GM04504 (cell line): ENCODE measurements around the gene GSKIP.
"Not testable (repeated sequence)": the region's sequence is repeated elsewhere in the genome, so short reads cannot be mapped to it uniquely, and the experiment has no call there.

ENCODE experiments used
- DNase-seq: peaks from one replicate; pipeline ENCODE4 v3.0.0-alpha.2; 2012; ENCODE audit warnings: low read depth

Gene GSKIP, protein sequence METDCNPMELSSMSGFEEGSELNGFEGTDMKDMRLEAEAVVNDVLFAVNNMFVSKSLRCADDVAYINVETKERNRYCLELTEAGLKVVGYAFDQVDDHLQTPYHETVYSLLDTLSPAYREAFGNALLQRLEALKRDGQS

GRCh38 chr14:96362965-96363750, at the start of gene GSKIP, which contains the start of gene ATG2B:
Gene GSKIP, plus strand, starts transcription at chr14:96363526. Its CDS starts 18,722 bp downstream, at chr14:96382248.
Gene ATG2B, minus strand, starts transcription at chr14:96363341. Its CDS starts 365 bp downstream, at chr14:96362976.
- DNase-seq, result peak; percentile 82

DNA sequence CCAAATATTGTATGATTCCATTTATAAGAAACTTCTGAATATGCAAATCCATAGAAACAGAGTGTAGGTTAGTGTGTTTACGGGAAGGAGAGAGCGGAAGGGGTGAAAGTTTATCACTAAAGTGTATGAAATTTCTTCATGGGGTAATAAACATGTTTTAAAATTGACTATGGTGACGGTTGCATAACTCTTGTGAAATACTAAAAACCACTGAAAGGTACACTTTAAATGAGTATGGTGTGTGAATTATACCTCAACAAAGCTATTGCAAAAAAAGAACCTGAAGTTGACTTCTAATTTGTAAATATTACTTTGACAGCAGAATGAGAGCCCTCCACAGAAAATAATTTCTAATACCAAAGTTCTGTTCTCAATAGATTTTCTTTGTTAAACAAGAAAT, 47.2 kb upstream of the GSKIP start:
- DNase-seq, result no peak

DNA sequence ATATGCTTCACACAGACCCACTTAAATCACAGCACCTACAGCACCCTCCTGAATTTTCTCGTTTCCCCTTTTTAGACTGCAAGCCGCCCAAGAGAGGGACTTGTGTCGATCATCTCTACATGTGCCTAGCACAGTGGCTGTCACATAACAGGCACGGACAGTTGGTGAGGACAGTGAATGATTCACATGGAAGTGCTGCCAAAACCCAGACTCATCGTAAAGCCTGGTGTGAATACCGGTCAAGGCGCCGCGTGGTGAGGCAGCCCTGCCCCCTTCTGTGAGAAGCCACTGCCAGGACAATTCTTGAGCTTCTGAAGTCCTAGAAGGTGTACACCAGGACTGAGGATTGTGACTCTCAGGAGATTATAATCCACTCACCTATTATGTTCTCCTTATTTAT, 44.5 kb upstream of the GSKIP start:
- DNase-seq, result no peak

GRCh38 chr14:96320605-96321004, 42.7 kb upstream of the GSKIP start:
- DNase-seq, result no peak

GRCh38 chr14:96324219-96324618, 39.1 kb upstream of the GSKIP start:
- DNase-seq, result no peak

- DNase-seq, result no peak
Measured at GRCh38 chr14:96338551-96338950, 24.8 kb upstream of the GSKIP start.

GRCh38 chr14:96341323-96341722, 22.0 kb upstream of the GSKIP start:
- no peak for DNase-seq

DNA sequence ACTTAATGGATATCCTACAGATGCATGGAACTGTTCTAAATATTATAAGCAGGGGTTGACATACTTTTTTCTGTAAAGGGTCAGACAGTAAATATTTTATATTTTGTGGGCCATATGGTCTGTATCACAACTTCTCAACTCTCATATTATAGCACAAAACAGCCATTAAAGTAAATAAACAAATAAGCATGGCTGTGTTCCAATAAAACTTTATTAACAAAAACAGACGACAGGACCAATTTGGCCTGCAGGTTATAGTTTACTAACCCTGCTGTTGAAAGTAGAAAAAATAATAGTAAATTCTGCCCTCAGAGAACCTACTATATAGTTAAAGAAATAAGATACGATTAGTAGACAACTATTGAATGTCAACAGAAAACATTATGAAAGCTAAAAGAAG, 17.7 kb upstream of the GSKIP start:
- DNase-seq, result no peak

GRCh38 chr14:96347957-96348356, 15.4 kb upstream of the GSKIP start:
- not testable (repeated sequence) for DNase-seq

- DNase-seq, result no peak
Measured at GRCh38 chr14:96349286-96350075, 13.8 kb upstream of the GSKIP start.

DNA sequence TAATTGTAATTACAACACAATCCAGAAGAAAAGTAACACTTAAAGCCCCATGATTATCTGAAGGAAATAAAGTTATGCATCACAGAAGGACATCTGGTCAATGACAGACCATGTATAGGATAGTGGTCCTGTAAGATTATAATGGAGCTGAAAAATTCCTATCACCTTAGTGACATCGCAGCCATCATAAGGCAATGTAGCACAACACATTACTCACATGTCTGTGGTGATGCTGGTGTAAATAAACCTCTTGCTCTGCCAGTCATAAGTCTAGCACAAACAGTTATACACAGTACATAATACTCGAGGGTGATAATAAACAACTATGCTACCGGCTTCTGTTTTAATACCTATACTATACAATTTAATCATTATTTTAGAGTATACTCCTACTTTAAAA, 11.3 kb upstream of the GSKIP start:
- no peak for DNase-seq

DNA sequence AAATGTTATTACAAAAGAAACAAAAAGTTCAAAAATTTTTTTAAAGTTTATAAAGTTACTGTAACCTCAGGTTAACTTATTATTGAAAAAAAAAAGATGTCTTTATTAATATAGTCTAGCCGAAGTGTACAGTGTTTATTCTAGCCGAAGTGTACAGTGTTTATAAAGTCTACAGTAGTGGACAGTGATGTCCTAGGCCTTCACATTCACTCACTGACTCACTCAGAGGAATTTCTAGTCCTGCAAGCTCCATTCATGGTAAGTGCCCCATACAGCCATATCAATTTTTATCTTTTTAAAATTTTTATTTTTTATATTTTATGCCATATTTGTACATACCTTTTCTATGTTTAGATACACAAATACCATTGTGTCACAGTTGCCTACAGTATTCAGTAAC, 10.6 kb upstream of the GSKIP start:
- DNase-seq, result no peak

DNA sequence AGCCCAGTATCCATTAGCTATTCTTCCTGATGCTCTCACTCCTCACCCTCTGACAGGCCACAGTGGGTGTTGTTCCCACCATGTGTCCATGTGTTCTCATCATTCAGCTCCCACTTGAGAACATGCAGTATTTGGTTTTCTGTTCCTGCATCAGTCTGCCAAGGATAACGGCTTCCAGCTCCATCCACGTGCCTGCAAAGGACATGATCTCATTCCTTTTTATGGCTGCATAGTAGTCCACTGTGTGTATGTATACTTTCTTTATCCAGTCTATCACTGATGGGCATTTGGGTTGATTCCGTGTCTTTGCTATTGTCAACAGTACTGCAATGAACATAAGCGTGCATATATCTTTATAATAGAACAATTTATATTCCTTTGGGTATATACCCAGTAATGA, 9.1 kb upstream of the GSKIP start:
- DNase-seq, result no peak

DNA sequence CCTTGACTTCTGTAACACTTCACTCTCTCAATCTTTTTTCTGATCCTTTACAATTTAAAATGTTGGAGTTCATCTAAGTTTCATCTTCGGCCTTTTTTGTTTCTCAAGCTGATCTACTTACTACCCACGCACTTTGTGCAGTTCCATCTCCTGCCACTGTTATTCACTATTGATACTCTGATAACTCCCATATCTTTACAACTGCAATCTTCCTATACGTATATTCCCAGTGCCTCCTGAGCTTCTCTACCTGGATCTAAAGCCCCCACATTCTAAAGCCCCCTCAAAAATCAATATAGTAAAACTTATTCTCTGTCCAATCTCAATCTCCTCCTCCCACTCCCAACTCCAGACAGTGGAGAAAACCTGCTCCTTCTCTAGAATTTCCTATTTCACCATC, 6.1 kb upstream of the GSKIP start:
- no peak for DNase-seq

- no peak for DNase-seq
Measured at GRCh38 chr14:96359959-96360358, 3.4 kb upstream of the GSKIP start.

DNA sequence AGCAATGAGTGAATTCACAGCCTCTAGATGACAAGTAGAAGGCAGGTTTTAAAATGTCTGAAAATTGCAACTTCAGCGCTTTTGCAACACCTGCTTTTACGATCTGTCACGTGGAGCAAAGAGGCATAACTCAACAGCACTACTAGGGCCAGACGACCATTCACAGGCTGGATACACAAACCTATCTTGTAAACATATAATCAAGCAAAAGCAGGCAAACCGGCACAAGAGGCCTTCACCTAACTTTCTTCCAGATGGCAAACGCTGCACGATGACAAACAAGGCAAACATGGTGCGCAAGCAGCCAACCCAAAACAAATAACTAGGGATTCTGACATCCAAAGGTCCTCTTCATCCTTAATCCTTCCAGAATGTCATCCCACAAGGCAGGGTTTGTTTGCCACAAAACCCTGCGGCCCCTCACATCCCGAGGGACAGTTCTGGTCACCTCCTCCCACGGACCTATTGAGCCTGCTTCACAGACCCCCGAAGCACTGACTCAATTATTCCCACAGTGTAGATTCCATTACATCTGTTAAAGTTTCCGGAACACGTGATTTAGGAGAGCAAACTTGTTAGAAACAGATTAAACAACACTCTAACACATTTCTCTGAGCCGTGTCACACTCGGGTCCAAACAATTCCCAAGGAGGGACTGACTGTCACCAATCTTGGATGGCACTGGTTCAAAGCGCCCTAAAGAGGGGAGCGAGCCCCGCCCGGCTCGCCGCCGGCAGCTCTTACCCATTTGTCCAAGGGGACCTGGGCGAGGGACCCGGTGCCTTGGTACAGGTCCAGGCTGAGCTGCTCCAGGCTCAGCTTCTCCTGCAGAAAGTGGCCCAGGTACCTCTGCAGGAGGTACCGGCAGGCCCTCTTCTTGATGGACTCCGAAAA, 1.0 kb upstream of the GSKIP start:
- DNase-seq, result peak; percentile 5

GRCh38 chr14:96363751-96364336, 518 bp downstream of the GSKIP start:
- DNase-seq, result peak; percentile 23

- no peak for DNase-seq
Measured at GRCh38 chr14:96364962-96365361, 1.6 kb downstream of the GSKIP start.

GRCh38 chr14:96368534-96368933, 5.2 kb downstream of the GSKIP start:
- no peak for DNase-seq

DNA sequence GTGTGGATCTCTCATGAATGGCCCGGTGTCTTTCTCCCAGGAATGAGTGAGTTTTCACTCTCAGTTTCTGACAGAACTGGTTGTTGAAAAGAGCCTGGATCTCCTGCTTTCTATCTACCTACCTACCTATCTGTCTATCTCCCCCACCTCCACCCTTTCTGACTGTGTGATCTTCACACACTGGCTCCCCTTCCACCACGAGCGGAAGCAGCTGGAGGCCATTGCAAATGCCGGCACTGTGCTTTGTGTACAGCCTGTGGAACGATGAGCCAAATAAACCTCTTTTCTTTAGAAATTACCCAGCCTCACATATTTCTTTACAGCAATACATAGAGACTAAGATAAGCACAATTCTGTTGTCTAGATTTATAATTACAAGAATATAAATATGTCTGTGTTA, 7.2 kb downstream of the GSKIP start:
- no peak for DNase-seq

GRCh38 chr14:96373538-96373937, 10.2 kb downstream of the GSKIP start:
- DNase-seq, result no peak

- DNase-seq, result no peak
Measured at GRCh38 chr14:96376093-96376492, 12.8 kb downstream of the GSKIP start.
